Activated CD8-positive, alpha-beta memory T cell treated with anti-CD3 and anti-CD28 coated beads, Interleukin-2, amount 50 U/mL, for 24 hours (primary cell): ENCODE data around the gene TMSB4X.

Experiments used
- DNase-seq: peaks from one replicate; pipeline ENCODE4 v3.0.0-alpha.2; 2020; ENCODE audit errors: extremely low read depth

The TMSB4X gene

GRCh38 chrX:13023979-13024378, 49.1 kb downstream of the TMSB4X start:
- no peak for DNase-seq

GRCh38 chrX:13024986-13025385, 50.1 kb downstream of the TMSB4X start:
- DNase-seq: no peak
